Activated CD4-positive, alpha-beta T cell treated with anti-CD3 and anti-CD28 coated beads, Interleukin-2, amount 50 U/mL, for 16 hours (primary cell): Measurements from ENCODE around the gene TXNL4A.

Experiments used
- DNase-seq: peaks from one replicate; pipeline ENCODE4 v3.0.0-alpha.2; 2020

TXNL4A gene

GRCh38 chr18:79933765-79934164 is 54.6 kb downstream of the TXNL4A start:
- no peak for DNase-seq

GRCh38 chr18:79932907-79933306 is 55.5 kb downstream of the TXNL4A start:
- DNase-seq = no peak

GRCh38 chr18:79931475-79931874 is 56.9 kb downstream of the TXNL4A start:
- no peak for DNase-seq

- no peak for DNase-seq
Measured at GRCh38 chr18:79930020-79930642, 58.2 kb downstream of the TXNL4A start.

GRCh38 chr18:79928563-79928960 is 59.8 kb downstream of the TXNL4A start:
- no peak for DNase-seq

GRCh38 chr18:79927607-79928562 is 60.5 kb downstream of the TXNL4A start:
- no peak for DNase-seq

GRCh38 chr18:79926715-79927606 is 61.4 kb downstream of the TXNL4A start:
- no peak for DNase-seq

- no peak for DNase-seq
Measured at GRCh38 chr18:79926306-79926705, 62.1 kb downstream of the TXNL4A start.

- no peak for DNase-seq
Measured at GRCh38 chr18:79924814-79925731, 63.3 kb downstream of the TXNL4A start.

GRCh38 chr18:79923896-79924585 is 64.3 kb downstream of the TXNL4A start:
- DNase-seq = no peak

GRCh38 chr18:79922971-79923411 is 65.4 kb downstream of the TXNL4A start:
- DNase-seq = no peak

GRCh38 chr18:79921984-79922965 is 66.1 kb downstream of the TXNL4A start:
- no peak for DNase-seq
